K562 (cell line): Measurements from ENCODE around the gene ZNF81.

ENCODE experiments used
- CTCF ChIP-seq, 3 experiments: IDR thresholded peaks in 2 of 3; conservative IDR thresholded peaks in 1 of 3; 2 replicates each; pipeline ENCODE4 v1.5.1; 2011 to 2012; ENCODE audit warnings: low read length in 3 of 3, mild to moderate bottlenecking in 3 of 3, control low read depth in 2 of 3, improper control_type of control experiment in 1 of 3, inconsistent platforms in 1 of 3, low read depth in 1 of 3, mixed read lengths in 1 of 3, moderate library complexity in 1 of 3; ENCODE audit not compliant: insufficient read depth in 2 of 3
- EGR1 ChIP-seq: fragments of 450-650 bp; conservative IDR thresholded peaks from 2 replicates; pipeline ENCODE4 v1.6.1; 2017; ENCODE audit warnings: mild to moderate bottlenecking
- ELF2 ChIP-seq: fragments of 250-450 bp; sonication (Bioruptor Pico); IDR thresholded peaks from 2 replicates; pipeline ENCODE4 v1.5.0; 2021; ENCODE audit warnings: mild to moderate bottlenecking
- FOS ChIP-seq: IDR thresholded peaks from 3 replicates; pipeline ENCODE4 v1.6.1; 2011; ENCODE audit not compliant: insufficient read length; ENCODE audit errors: extremely low read depth
- FUS ChIP-seq: fragments of 200-400 bp; formaldehyde crosslinking; optimal IDR thresholded peaks from 2 replicates; pipeline ENCODE3; 2017; ENCODE audit warnings: low read depth, low read length
- KAT2B ChIP-seq: IDR thresholded peaks from one replicate; pipeline ENCODE4 v1.6.1; 2012; ENCODE audit warnings: low read depth, mild to moderate bottlenecking, control low read depth, inconsistent platforms, low read length, moderate library complexity
- MLX ChIP-seq, 2 experiments: fragments of 450-650 bp in 1 of 2; sonication (generic) in 1 of 2; formaldehyde crosslinking; conservative IDR thresholded peaks; 2 replicates each; pipeline versions ENCODE4 v1.4.0 to v1.8.1; 2020 to 2022; ENCODE audit warnings: mild to moderate bottlenecking in 1 of 2, missing genetic modification reagents in 1 of 2
- ZBTB17 ChIP-seq: fragments of 450-650 bp; formaldehyde crosslinking; IDR thresholded peaks from 2 replicates; pipeline ENCODE4 v1.4.0; 2020; ENCODE audit warnings: mild to moderate bottlenecking
- ZC3H4 ChIP-seq: sonication (generic); formaldehyde crosslinking; IDR thresholded peaks from 2 replicates; pipeline ENCODE4 v1.9.0; 2021; ENCODE audit warnings: missing genetic modification reagents, borderline replicate concordance
- ZNF274 ChIP-seq: IDR thresholded peaks from 2 replicates; pipeline ENCODE4 v1.6.1; 2011; ENCODE audit warnings: low read depth, mild to moderate bottlenecking, low read length, moderate library complexity, borderline replicate concordance
- ZNF280B ChIP-seq: fragments of 250-450 bp; sonication (Bioruptor Pico); IDR thresholded peaks from 2 replicates; pipeline ENCODE4 v1.5.1; 2021; ENCODE audit warnings: mild to moderate bottlenecking

DNA sequence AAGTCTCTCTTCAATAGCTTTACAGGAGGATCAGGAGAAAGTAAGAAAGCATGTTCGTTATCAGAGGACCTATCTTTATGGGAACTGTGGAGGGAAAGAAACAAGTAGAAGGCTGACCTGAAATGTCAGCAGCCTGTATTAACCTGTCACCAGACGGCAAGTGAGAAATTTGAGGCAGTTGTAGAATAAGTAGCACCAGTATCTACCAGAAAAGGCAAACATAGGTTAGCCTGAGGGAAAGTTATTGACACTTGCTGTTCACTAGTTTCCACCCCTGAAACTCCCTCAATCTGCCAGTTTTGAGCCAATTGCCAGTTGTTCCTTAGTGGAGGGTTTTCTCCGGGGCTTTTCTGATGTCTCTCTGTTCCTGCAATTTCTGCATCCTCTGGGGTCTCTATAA is 36.4 kb downstream of the ZNF81 start:
- no peak for TF ChIP-seq ELF2 (CRISPR knock-in tag)
- no peak for TF ChIP-seq MLX (CRISPR knock-in tag; conservative IDR thresholded peaks at IDR 0.05)
- TF ChIP-seq KAT2B = no peak
- no peak for TF ChIP-seq ZBTB17 (CRISPR knock-in tag)
- TF ChIP-seq FUS = no peak
- TF ChIP-seq ZNF274 = no peak
- no peak for TF ChIP-seq CTCF (IDR thresholded peaks at IDR 0.05 in 2 of 3, conservative IDR thresholded peaks at IDR 0.05 in 1 of 3; ENCODE audit: insufficient read depth in 2 of 3, low read depth in 1 of 3, low read length in 3 of 3)
- no peak for TF ChIP-seq ZC3H4
- TF ChIP-seq ZNF280B (CRISPR knock-in tag) = no peak
- TF ChIP-seq EGR1 = no peak
- no peak for TF ChIP-seq FOS
